Fibroblast of the aortic adventitia (primary cell): ENCODE results near the gene GDPGP1. TPM values are rescaled to one million over a fixed set of nuclear protein-coding genes. Genes with fewer than 3 reads are reported as not detected.

Source experiments
- DNase-seq: peaks from one replicate; pipeline ENCODE4 v3.0.0-alpha.2; 2010; ENCODE audit warnings: low read depth
- H3K4me3 ChIP-seq: 2 replicates; pipeline ENCODE4 v1.5.1; 2011; ENCODE audit warnings: low read depth, mild to moderate bottlenecking, control low read depth, low read length, moderate library complexity
- CTCF ChIP-seq: IDR thresholded peaks from 2 replicates; pipeline ENCODE4 v1.5.1; 2011; ENCODE audit warnings: mild to moderate bottlenecking, low read length, control low read depth, inconsistent platforms; ENCODE audit not compliant: insufficient read depth
- total RNA-seq: library from RNA; depleted of rRNA; stranded (reverse); fragments of >200 nt; gene quantifications from 2 replicates; pipeline ENCODE4 v1.2.3, GENCODE V29; 2012; ENCODE audit warnings: low replicate concordance

The GDPGP1 gene
- total RNA-seq, 1 donor, result 9.6 TPM

GRCh38 chr15:90190606-90191343 is 43.2 kb upstream of the GDPGP1 start:
- no peak for DNase-seq
- no peak for TF ChIP-seq CTCF

DNA sequence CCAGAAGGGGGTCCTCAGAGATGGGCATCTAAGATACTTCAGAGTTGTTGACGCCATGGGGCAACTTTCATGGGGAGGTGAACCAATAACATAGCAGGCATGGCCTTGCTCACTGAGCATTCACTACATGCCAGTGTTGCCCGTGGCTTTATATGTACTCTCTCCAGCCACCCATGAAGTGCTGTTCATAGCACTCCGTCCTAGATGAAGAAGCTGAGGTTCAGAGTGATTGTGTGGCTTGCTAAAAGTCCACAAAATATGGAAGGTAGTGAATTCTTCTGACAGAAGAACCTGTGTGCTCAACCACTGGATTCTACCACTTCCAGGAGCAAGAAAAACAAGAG is 42.7 kb upstream of the GDPGP1 start:
- no peak overlapping the region for H3K4me3 ChIP-seq
- TF ChIP-seq CTCF, result no peak
- no peak for DNase-seq

More at GRCh38 chr15:90190606-90191343, 43.2 kb upstream of the GDPGP1 start:
- H3K4me3 ChIP-seq, result no peak overlapping the region

DNA sequence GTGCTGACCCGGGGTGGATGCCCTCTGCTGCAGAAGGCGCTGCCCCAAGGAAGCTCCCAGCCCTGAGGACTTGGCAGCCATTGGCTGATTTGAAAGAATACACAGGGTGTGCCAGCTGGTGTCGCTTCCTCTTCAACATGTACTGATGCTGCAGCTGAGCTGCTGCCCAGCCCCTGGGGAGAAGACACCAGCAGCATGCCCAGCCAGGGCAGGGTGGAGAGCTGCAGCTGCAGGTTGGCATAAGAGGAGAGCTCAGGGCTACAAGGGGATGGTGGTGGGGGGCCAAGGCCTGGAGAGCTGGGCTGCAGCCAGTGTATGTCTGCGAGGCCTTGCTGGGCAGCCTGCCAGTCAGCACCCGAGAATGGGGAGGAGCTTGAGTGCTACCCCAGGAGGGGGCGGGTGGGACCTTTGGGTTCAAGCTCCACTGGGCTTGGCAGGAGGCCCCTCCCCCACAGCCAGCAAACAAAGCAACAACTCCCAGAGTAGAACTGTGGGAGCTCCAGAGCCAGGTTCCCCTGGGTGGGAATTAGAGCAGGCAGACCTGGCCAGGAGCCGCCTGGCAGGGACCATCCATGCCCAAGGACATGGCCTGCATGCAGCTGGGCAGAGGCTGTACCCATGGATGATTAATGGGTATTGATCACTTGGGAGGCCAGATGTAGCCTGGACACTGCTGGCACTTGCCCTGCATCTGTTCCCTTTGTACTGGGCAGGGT is 42.1 kb upstream of the GDPGP1 start:
- no peak for TF ChIP-seq CTCF
- DNase-seq, result no peak
- no peak overlapping the region for H3K4me3 ChIP-seq

DNA sequence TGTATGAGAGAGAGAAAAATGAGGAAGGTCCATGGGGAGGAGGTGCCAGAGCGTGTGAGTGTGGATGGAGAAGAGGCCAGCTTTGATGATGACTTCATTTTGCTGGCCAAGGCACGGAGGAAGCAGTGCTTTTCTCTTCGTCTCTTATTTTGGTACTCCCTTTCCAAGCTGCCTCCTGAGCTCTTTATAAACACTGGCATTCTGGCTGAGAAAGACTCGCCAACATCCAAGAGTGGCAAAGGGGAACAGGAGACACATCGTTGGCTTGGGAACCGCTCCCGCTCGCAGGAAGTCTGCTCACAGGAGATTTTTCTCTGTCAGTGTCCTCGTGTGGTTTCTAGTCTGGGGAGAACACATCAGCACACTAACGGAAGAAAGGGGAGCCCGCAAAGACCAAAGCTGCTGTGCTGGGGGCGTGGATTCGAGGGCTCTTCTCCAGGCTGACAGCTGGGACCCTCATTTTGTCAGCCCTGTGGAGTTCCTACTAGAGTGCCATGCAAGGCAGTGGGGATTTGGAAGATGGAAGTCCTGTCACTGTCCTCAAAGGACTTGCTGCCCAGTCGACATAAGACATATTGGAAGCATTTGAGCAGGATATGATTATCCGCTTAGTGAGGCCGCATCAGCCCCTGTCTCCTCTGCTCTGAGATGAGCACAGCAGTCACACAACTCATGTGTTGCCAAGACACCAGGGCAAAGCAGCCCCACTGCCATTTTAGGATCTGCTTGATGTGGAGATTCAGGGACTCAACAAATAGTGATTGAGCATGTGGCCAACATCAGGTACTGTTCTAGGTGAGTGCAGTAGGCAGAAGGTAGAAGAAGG is 40.8 kb upstream of the GDPGP1 start:
- DNase-seq, result no peak
- no peak overlapping the region for H3K4me3 ChIP-seq
- no peak for TF ChIP-seq CTCF

DNA sequence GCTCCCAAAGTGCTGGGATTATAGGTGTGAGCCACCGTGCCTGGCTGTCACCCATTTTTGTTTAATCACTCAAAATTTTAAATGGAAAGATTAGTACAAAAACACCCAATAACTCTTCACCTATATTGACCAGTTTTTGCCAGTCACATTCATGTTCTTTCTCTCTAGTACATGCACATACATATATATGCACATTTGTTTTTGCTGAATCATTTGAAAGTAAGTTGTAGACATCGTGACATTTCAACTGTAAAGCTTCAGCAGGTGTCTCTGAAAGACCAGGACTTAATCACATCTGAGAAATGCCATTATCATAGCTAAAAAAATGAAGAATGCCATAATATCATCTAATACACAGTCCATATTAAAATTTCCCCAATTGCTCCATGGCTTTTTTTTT is 39.4 kb upstream of the GDPGP1 start:
- DNase-seq, result no peak
- no peak for TF ChIP-seq CTCF
- H3K4me3 ChIP-seq, result no peak overlapping the region

- no peak for TF ChIP-seq CTCF
- peak overlapping the region; percentile 83 for H3K4me3 ChIP-seq
Observed at GRCh38 chr15:90200534-90201129, 33.4 kb upstream of the GDPGP1 start.

More at GRCh38 chr15:90200534-90201129, 33.4 kb upstream of the GDPGP1 start:
- DNase-seq, result no peak
